Endothelial cell (in vitro differentiated cells): ENCODE results near the gene USP15. TPM values are rescaled to one million over a fixed set of nuclear protein-coding genes. Genes with fewer than 3 reads are reported as not detected.

Experiments used
- DNase-seq: peaks from one replicate; pipeline ENCODE4 v3.0.0; 2021; ENCODE audit warnings: low spot score
- H3K27ac Mint-ChIP-seq: one replicate; pipeline ENCODE4 v1.8.0; 2021; ENCODE audit warnings: mixed read lengths, inconsistent platforms; ENCODE audit not compliant: unreplicated experiment
- H3K27me3 Mint-ChIP-seq: one replicate; pipeline ENCODE4 v1.8.0; 2021; ENCODE audit warnings: mild to moderate bottlenecking, moderate library complexity, mixed read lengths, inconsistent platforms; ENCODE audit not compliant: unreplicated experiment
- H3K36me3 Mint-ChIP-seq: one replicate; pipeline ENCODE4 v1.8.0; 2021; ENCODE audit warnings: mild to moderate bottlenecking, low read depth, mixed read lengths, inconsistent platforms; ENCODE audit not compliant: unreplicated experiment
- H3K4me1 Mint-ChIP-seq: one replicate; pipeline ENCODE4 v1.8.0; 2021; ENCODE audit warnings: mild to moderate bottlenecking, mixed read lengths, inconsistent platforms; ENCODE audit not compliant: unreplicated experiment
- H3K4me3 Mint-ChIP-seq: one replicate; pipeline ENCODE4 v1.8.0; 2021; ENCODE audit warnings: mild to moderate bottlenecking, mixed read lengths, inconsistent platforms; ENCODE audit not compliant: unreplicated experiment
- H3K9me3 Mint-ChIP-seq: one replicate; pipeline ENCODE4 v1.8.0; 2021; ENCODE audit warnings: mixed read lengths, inconsistent platforms; ENCODE audit not compliant: unreplicated experiment
- CTCF ChIP-seq: fragments of 200-600 bp; sonication (generic); IDR thresholded peaks from one replicate; pipeline ENCODE4 v1.5.0; 2021; ENCODE audit warnings: antibody characterized with exemption; ENCODE audit not compliant: unreplicated experiment
- total RNA-seq: library from RNA; stranded (reverse); fragmentation: NEBNext Ultra II Directional; extraction: Animal tissue kit (Norgen Biotek cat#: 25700); gene quantifications from one replicate; pipeline ENCODE4 v1.2.1, GENCODE V29; 2021; ENCODE audit not compliant: unreplicated experiment

Gene USP15
- total RNA-seq, 1 donor from 2014 or later, result 98.2 TPM

- Mint-ChIP-seq H3K9me3 (no peaks in the 10 kb centered on the region), H3K4me3 (no peak overlapping the region), H3K36me3 (peaks cover 32% of the 10 kb centered on the region), H3K4me1 (no peaks in the 10 kb centered on the region), H3K27ac (no peak overlapping the region), H3K27me3 (no peaks in the 10 kb centered on the region)
- TF ChIP-seq CTCF, result no peak
- no peak for DNase-seq
Observed at GRCh38 chr12:62304560-62304959, 44.4 kb downstream of the USP15 start.

GRCh38 chr12:62305778-62306177 lies 45.6 kb downstream of the USP15 start:
- no peak overlapping the region for H3K27ac Mint-ChIP-seq

GRCh38 chr12:62306569-62307530 lies 46.6 kb downstream of the USP15 start:
- H3K9me3 Mint-ChIP-seq, result no peaks in the 10 kb centered on the region
- H3K4me1 Mint-ChIP-seq, result no peaks in the 10 kb centered on the region
- H3K36me3 Mint-ChIP-seq, result peaks cover 31% of the 10 kb centered on the region
- no peak overlapping the region for H3K4me3 Mint-ChIP-seq
- H3K27ac Mint-ChIP-seq, result no peak overlapping the region
- TF ChIP-seq CTCF, result no peak
- H3K27me3 Mint-ChIP-seq, result no peaks in the 10 kb centered on the region
- no peak for DNase-seq

More at GRCh38 chr12:62305778-62306177, 45.6 kb downstream of the USP15 start:
- DNase-seq, result no peak
- Mint-ChIP-seq H3K27me3 (no peaks in the 10 kb centered on the region), H3K4me1 (no peaks in the 10 kb centered on the region), H3K4me3 (no peak overlapping the region), H3K36me3 (peaks cover 31% of the 10 kb centered on the region), H3K9me3 (no peaks in the 10 kb centered on the region)
- TF ChIP-seq CTCF, result no peak

DNA sequence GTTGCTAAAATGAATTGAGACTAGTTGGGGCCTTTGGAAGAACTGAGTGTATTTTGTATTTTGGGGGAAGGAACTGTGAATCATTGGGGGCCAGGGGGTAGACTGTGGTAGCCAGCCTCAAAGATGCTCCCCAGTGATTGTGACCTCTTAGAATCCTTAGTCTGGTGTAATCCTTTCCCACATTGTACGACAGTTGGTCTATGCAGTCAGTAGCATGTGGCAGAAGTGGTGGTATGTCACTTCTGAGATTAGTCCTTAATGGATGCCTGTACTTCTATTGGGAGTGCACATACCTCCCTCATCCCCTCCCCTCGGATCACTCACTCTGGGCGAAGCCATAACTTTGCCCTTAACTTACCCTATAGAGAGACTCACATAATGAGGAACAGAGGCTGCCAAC lies 48.0 kb downstream of the USP15 start:
- Mint-ChIP-seq H3K9me3 (no peaks in the 10 kb centered on the region), H3K4me3 (no peak overlapping the region), H3K27me3 (no peaks in the 10 kb centered on the region), H3K27ac (no peak overlapping the region), H3K36me3 (peaks cover 25% of the 10 kb centered on the region), H3K4me1 (no peaks in the 10 kb centered on the region)
- no peak for DNase-seq
- no peak for TF ChIP-seq CTCF

DNA sequence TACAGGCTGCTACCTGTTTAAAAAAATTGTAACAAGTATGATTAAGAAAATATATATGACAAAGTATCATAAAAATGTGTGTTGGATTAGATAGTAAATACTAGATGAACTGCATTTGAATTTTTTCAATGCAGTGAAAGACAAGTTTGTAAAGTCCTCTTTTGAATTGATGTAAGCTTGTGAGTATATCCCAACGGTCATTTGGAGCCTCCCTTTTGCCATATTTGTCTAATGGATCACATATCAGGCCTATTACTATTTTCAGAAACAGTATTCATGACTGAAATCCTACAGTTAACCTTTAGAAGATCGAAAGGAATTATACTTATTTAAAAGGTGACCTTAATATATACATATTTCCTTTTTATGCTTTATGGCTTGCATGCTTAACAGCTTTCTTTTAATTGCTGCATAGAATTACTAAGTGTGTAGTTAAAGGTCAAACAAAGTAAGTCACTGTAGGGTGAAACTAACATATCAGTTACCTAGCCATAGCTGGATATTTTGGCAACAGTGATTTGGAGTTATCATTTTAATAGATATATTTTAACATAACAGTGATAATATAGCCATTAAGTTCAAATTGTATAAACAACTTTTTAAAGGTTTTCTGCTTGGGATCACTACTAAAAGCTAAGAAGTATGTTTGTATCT lies 53.6 kb downstream of the USP15 start:
- no peak for TF ChIP-seq CTCF

More for the DNA sequence above, 53.6 kb downstream of the USP15 start:
- H3K4me3 Mint-ChIP-seq, result no peak overlapping the region
- no peak for DNase-seq
- H3K9me3 Mint-ChIP-seq, result no peaks in the 10 kb centered on the region
- H3K27me3 Mint-ChIP-seq, result peaks cover 2% of the 10 kb centered on the region
- peaks cover 6% of the 10 kb centered on the region for H3K4me1 Mint-ChIP-seq
- peaks cover 11% of the 10 kb centered on the region for H3K36me3 Mint-ChIP-seq
- H3K27ac Mint-ChIP-seq, result no peak overlapping the region
